DMS53 treated with DMSO at 0.1 percent for 48 hours (cell line): ENCODE data around the gene CNOT6.
"Not testable (repeated sequence)": the region's sequence is repeated elsewhere in the genome, so short reads cannot be mapped to it uniquely, and the experiment has no call there.

Experiments
- DNase-seq: peaks from one replicate; lab custom pipeline; 2025; ENCODE audit not compliant: unreplicated experiment; lab: John Stamatoyannopoulos, UW

The CNOT6 gene

GRCh38 chr5:180515974-180516373, 21.8 kb downstream of the CNOT6 start:
- DNase-seq, result not testable (repeated sequence)

- no peak for DNase-seq
Observed at GRCh38 chr5:180516440-180516839, 22.3 kb downstream of the CNOT6 start.

GRCh38 chr5:180519098-180519497, 24.9 kb downstream of the CNOT6 start:
- DNase-seq, result no peak

DNA sequence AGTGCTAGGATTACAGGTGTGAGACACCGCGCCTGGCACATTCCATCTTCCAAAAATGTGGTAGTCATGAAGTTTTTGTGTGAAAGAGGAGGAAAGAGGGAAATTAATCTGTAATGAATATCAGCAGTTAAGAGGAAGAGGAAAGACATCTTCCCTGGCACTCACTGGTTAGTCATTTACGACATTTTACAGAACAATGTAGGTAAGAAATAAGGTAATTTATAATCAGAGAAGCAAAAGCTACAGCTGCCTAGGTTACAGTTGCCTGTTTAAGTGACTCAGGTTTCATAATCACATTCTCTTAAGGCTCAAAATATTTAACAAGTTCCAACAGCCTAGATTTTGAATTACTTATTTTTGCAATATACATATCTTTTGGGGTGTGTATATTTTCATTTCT, 26.9 kb downstream of the CNOT6 start:
- DNase-seq, result no peak

DNA sequence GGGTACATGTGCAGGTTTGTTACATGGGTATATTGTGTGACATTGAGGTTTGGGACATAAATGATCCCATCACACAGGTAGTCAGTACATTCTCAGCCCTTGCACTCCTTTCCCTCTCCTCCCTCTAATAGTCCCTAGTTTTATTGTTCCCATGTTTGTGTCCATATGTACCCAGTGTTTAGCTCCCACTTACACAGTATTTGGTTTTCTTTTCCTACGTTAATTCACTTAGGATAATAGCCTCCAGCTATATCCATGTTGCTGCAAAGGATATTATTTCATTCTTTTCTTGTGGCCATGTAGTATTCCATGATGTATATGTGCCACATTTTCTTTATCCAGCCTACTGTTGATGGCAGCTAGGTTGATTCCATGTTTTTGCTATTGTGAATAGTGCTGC, 27.4 kb downstream of the CNOT6 start:
- DNase-seq, result no peak

DNA sequence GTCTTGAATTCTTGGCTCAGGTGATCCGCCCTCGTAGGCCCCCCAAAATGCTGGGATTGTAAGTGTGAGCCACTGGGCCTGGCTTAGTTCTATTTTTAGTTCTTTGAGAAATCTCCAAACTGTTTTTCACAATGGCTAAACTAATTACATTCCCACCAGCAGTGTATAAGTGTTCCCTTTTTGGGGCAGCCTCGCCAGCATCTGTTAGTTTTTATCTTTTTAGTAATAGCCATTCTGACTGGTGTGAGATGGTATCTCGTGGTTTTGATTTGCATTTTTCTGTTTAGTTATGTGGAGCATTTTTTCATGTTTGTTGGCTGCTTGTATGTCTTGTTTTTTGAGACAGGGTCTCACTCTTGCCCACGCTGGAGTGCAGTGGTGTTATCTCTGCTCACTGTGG, 28.2 kb downstream of the CNOT6 start:
- DNase-seq, result no peak

- no peak for DNase-seq
Observed at GRCh38 chr5:180523629-180524466, 29.7 kb downstream of the CNOT6 start.

DNA sequence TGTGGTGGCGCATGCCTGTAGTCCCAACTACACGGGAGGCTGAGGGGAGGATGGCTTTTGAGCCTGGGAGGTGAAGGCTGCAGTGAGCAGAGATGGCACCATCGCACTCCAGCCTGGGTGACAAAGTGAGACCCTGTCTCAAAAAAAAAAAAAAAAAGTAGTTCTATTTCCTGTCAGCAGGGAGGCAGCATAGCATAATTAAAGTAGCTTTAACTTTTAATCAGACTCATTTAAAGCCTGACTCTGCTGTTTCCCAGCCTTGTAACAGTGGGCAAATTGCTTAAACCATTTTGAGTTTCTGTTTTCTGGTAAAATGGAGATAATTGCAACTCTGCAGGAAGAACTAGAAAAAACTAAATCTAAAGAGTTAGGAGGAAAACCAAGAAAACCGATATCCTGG, 31.2 kb downstream of the CNOT6 start:
- DNase-seq, result no peak

- no peak for DNase-seq
Observed at GRCh38 chr5:180526269-180526668, 32.1 kb downstream of the CNOT6 start.

- no peak for DNase-seq
Observed at GRCh38 chr5:180527659-180528058, 33.5 kb downstream of the CNOT6 start.

- not testable (repeated sequence) for DNase-seq
Observed at GRCh38 chr5:180531036-180531585, 36.9 kb downstream of the CNOT6 start.

GRCh38 chr5:180532268-180532667, 38.1 kb downstream of the CNOT6 start:
- DNase-seq, result no peak

DNA sequence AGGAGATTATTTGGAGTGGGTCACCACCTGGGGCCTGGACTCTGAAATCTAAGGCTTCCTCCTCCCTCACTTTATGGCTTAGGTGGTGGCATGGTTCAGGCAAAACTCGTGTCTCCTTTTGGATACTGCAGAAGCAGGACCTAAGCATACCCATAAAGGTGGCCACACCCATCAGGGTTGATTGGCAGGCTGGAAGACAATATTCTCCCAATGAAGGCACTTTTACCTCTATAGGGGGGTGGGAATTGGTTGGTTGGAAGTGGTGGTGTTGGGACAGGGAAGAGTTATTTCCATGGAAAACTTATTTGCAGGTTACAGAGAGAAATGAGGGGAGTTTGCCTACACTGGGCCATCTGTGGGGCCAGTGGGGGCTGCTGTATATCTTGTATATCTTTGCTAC, 39.7 kb downstream of the CNOT6 start:
- DNase-seq, result no peak

DNA sequence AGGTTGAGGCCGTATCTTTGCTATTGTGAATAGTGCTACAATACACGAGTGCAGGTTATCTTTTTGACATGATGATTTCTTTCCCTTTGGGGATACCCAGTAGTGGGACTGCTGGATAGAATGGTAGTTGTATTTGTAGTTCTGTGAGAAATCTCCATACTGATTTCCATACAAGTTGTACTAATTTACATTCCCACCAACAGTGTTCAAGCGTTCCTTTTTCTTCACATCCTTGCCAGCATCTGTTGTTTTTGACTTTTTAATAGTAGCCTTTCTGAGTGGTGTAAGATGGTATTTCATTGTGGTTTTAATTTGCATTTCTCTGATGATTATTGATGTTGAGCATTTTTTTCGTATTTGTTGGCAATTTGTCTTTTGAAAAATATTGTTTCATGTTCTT, 41.4 kb downstream of the CNOT6 start:
- DNase-seq, result no peak

GRCh38 chr5:180540050-180540694, 46.0 kb downstream of the CNOT6 start:
- no peak for DNase-seq

DNA sequence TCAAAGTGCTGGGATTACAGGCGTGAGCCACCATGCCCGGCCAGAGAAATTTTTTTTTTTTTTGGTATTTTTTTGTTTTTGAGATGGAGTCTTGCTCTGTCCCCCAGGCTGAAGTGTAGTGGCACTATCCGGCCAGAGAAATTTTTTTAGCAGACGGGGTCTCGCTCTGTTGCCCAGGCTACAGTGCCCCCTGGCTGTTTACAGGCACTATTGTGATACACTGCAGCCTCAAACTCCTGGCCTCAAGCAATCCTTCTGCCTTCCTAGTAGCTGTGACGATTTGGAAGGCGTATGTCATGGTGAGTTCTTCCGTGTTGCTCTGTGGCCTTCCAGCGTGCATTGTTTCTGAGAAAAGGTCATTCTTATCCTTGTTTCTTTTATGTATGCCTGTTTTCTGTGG, 47.5 kb downstream of the CNOT6 start:
- DNase-seq, result no peak

GRCh38 chr5:180545248-180545647, 51.1 kb downstream of the CNOT6 start:
- no peak for DNase-seq

DNA sequence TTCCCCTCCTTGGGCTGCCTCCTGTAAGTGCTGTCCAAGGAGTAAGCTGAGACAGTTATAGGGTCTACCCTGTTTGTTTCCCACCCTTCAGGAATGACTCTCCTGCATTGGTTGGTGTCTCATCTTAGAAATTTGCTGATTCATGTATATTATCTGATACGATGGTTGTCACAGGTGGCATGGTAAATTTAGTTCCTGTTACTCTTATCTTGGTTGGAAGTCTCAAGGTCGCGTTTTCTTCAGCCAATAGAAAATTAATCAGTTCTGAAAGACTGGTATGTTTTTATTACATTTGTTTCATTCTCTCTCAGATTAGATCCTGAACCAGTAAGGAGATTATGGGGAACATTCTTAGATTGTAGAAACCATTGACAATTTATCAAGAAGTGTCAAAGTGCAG, 54.4 kb downstream of the CNOT6 start:
- no peak for DNase-seq

DNA sequence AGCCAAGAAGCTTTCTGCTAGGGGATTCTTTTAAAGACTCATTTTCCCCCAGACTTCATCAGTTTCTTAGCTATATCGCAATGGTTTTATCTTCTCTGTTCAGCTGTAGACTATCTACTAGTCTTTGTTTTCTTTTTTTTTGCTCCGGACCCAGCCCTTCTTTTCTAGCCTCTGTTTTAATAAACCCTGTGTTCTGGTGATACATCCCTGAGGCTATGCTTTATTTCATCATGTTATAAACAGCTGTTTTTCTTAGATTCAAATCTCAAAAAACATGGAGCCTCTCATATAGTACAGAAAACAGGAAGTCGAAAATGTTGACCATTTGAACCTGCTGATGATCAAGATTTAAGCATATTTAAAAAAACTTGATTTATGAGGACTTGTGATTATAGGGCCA, 59.4 kb downstream of the CNOT6 start:
- no peak for DNase-seq

DNA sequence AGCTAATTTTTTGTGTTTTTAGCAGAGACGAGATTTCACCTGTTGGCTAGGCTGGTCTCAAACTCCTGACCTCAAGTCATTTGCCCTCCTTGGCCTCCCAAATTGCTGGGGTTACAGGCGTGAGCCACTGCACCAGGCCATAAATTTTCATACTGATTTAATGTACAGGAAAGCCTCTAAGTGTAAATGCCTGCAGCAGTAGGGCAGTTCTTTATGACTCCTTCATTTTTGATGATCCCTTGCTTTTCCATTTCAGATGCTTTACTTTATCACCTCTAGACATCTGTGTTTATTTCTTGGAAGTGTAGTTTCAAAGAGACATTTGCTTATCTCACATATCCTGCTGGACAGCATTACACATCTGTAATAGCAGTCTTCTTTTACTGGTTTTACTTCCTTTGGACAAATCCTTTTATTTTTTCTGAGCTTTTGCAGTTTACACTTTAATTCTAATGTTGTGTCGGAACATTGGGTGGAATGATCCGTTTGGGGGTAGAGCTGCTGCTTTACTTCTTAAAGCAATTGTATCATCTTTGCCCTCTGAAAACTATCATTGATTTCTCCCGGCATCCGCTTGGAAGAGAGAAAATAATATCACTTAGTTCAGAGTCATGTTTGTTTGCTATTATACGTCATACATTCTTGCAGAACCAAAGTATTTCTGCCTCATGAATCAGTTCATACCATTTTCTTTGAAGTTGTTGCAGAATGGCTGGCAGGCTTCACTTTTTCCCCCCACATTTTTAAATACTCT, 61.2 kb downstream of the CNOT6 start:
- DNase-seq, result no peak

GRCh38 chr5:180557217-180557809, 63.1 kb downstream of the CNOT6 start:
- DNase-seq, result no peak
